ENCODE measurements around the gene KY. TPM values are rescaled to one million over a fixed set of nuclear protein-coding genes. Genes with fewer than 3 reads are reported as not detected.

KY gene
- total RNA-seq, 6 donors from 2014 or later, result 0.11 to 2.1 (median 0.38) TPM; not detected in 2

DNA sequence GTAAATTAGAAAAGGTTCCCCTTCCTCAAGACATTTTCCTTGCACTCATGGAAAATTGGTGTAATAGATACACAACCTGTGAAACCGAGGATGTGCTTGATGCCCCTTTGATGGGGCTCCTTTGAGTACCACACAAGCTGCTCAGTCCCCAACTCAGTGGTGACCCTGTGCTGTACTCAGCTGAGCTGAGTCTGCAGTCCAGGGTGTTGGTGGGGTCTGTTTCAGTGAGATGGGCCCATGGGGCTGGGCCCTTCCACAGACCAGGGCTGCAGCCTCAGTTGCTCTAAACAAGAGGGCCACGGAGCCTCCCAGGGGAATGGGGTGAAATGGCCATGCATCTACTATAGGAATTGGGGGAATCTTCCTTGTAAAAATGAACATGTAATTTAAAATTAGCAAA, 39.3 kb downstream of the KY start:
- TF ChIP-seq POLR2AphosphoS5 (IDR thresholded peaks at IDR 0.05), result no peak
- TF ChIP-seq EP300 (IDR thresholded peaks at IDR 0.05), result no peak
- TF ChIP-seq, protein P1, sequence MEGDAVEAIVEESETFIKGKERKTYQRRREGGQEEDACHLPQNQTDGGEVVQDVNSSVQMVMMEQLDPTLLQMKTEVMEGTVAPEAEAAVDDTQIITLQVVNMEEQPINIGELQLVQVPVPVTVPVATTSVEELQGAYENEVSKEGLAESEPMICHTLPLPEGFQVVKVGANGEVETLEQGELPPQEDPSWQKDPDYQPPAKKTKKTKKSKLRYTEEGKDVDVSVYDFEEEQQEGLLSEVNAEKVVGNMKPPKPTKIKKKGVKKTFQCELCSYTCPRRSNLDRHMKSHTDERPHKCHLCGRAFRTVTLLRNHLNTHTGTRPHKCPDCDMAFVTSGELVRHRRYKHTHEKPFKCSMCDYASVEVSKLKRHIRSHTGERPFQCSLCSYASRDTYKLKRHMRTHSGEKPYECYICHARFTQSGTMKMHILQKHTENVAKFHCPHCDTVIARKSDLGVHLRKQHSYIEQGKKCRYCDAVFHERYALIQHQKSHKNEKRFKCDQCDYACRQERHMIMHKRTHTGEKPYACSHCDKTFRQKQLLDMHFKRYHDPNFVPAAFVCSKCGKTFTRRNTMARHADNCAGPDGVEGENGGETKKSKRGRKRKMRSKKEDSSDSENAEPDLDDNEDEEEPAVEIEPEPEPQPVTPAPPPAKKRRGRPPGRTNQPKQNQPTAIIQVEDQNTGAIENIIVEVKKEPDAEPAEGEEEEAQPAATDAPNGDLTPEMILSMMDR (IDR thresholded peaks at IDR 0.05), result no peak
- TF ChIP-seq POLR2A (IDR thresholded peaks at IDR 0.05), result no peak
- 95 to 100% methylated on average over 1 to 2 of the region's 2 CpGs for WGBS, 2 donors
- DNase-seq (no peak), ATAC-seq (ENCODE audit: low FRiP score in 2 of 2) (no peak)
- no peaks in the 10 kb centered on the region for H3K9me3 ChIP-seq
- H3K36me3 ChIP-seq, result no peaks in the 10 kb centered on the region
- H3K4me1 ChIP-seq, result peaks cover 0 to 6% (median 0%) of the 10 kb centered on the region in 4 donors
- H3K27me3 ChIP-seq, result no peaks in the 10 kb centered on the region
- no peak overlapping the region for H3K27ac ChIP-seq
- H3K4me3 ChIP-seq, result no peak overlapping the region

DNA sequence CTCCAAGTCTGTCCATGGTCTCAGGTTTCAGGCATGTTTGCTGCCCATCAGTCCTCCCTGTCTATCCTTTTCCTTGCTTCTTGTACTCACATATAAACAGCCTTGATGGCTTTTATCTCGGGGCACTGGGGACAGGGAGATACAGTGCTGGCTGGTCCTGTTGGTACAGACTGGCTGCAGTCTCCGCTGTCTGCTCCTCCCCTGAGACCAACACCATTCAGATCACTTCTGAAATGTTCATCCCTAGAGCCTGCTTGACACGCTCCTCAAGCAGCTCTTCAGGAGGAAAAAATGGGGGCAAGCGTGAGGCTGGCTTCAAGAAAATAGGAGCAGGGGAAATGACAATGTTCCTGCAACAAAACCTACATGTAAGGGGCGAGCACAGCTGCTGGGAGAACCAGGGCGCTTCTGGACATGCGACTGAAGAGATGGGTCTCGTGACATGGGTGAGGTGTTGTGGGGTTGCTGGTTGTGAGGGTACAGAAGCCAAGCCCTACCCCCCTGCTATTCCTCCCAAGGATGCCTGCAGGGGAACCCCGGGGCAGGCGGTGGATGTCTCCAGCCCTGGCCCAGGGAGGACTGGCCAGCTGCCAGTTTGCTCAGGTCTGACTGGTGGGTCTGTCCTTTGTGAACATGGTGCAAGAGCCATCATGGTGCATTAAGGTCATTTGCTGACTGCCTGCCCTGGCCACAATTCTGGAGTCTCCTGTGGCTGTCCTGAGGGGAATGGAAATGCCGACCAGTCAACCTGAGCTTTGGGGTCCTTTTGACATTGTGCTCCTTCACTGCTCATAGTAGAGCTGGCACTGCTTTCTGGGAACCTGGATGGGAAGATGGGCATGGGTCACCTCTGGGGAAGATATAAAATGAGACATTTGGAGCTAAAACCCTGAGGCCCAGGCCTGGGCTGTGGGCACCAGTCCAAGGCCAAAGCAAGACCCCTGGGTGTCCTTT, 40.1 kb downstream of the KY start:
- TF ChIP-seq POLR2AphosphoS5 (IDR thresholded peaks at IDR 0.05), result no peak
- TF ChIP-seq, protein P1 (IDR thresholded peaks at IDR 0.05), result no peak
- TF ChIP-seq POLR2A (IDR thresholded peaks at IDR 0.05), result no peak
- TF ChIP-seq EP300 (IDR thresholded peaks at IDR 0.05), result no peak
- Histone ChIP-seq H3K4me1 (peaks cover 0 to 6% (median 0%) of the 10 kb centered on the region in 4 donors), H3K27ac (no peak overlapping the region), H3K4me3 (no peak overlapping the region), H3K27me3 (no peaks in the 10 kb centered on the region), H3K9me3 (no peaks in the 10 kb centered on the region), H3K36me3 (no peaks in the 10 kb centered on the region)
- DNase-seq, result no peak
- WGBS, 2 donors, result 68 to 70% methylated on average over 8 to 11 of the region's 11 CpGs
- no peak for ATAC-seq (ENCODE audit: low FRiP score in 2 of 2)

DNA sequence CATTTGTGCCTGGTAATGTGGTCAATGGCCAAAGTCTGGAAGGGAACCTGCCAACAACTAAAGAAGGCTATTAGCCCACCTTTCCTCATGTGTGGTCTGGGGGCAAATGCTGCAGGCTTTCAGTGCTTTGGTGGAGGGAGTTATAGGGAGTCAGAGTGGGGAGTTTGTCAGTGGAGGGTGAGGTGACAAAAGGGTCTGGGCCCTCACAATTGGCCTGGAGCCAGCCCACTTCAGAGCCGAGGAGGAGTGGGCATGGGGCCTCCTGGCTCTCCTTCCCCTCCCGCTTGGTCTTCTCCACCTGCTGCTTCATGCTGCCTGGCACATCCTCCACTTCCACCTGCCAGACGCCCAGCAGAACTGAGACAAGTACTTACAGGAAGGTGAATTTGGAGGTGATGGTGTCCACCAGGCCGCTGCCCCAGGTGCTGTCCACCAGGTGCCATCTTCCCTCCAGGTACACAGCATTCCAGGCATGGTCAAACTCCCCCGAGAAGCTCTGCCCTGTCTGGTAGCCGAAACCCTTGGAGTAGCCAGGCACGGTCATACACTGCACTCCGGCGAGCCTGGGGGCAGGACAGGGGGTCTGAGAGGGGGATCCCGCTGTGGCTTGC, 40.9 kb downstream of the KY start:
- DNase-seq, result no peak
- H3K36me3 ChIP-seq, result no peaks in the 10 kb centered on the region
- peaks cover 0 to 6% (median 0%) of the 10 kb centered on the region in 4 donors for H3K4me1 ChIP-seq
- no peak for ATAC-seq (ENCODE audit: low FRiP score in 2 of 2)
- WGBS, 2 donors, result 78% methylated on average over 10 of the region's 10 CpGs
- no peak overlapping the region for H3K27ac ChIP-seq
- no peaks in the 10 kb centered on the region for H3K9me3 ChIP-seq
- no peaks in the 10 kb centered on the region for H3K27me3 ChIP-seq
- H3K4me3 ChIP-seq, result no peak overlapping the region
- TF ChIP-seq POLR2A (IDR thresholded peaks at IDR 0.05), result no peak
- no peak for TF ChIP-seq EP300 (IDR thresholded peaks at IDR 0.05)
- TF ChIP-seq, protein P1 (IDR thresholded peaks at IDR 0.05), result no peak
- no peak for TF ChIP-seq POLR2AphosphoS5 (IDR thresholded peaks at IDR 0.05)

DNA sequence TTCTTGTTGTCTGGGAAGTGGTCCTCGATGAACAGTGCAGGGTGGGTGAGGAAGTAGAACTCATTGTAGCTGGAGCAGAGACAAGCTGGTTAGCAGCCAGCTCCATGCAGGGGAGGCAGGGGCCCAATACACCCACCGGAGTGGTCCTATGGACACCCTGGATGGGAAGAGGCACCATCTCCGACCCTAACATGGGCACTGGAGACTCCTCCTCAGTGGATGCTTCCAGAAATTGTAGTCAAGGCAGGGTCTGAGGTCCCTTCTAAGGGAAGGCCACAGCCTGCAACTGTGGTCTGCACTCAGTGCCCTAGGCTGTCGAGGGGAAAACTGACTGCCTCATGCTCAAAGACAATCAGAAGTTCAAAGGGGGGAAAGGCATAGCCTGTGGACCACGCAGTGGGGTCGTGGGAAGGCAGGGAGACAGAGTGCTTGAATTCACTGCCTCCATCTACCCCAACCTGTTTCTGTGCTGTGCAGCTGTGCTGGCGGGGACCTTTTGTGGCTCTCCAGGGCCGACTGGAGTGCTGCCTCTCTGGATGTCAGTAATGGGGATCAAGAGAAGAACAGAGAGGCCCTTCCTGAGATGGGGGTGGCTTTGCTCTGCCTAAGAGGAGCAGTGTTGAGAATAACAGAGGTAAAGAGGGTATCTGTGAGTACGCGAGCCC, 41.9 kb downstream of the KY start:
- WGBS, 2 donors, result 78 to 81% methylated on average over 8 to 10 of the region's 10 CpGs

More for the DNA sequence above, 41.9 kb downstream of the KY start:
- no peaks in the 10 kb centered on the region for H3K36me3 ChIP-seq
- H3K4me3 ChIP-seq, result no peak overlapping the region
- no peaks in the 10 kb centered on the region for H3K9me3 ChIP-seq
- H3K4me1 ChIP-seq, result peaks cover 0 to 6% (median 0%) of the 10 kb centered on the region in 4 donors
- no peak overlapping the region for H3K27ac ChIP-seq
- TF ChIP-seq POLR2AphosphoS5 (IDR thresholded peaks at IDR 0.05) (no peak), POLR2A (IDR thresholded peaks at IDR 0.05) (no peak)
- no peaks in the 10 kb centered on the region for H3K27me3 ChIP-seq
- DNase-seq (no peak), ATAC-seq (ENCODE audit: low FRiP score in 2 of 2) (no peak)
